Body of pancreas (tissue), 4 donors: Measurements from ENCODE around the gene CASR.

ENCODE experiments used
- CTCF ChIP-seq, 7 experiments: fragments of 450-650 bp in 4 of 7; fragments of 200-600 bp in 3 of 7; sonication (generic) in 3 of 7; IDR thresholded peaks; one replicate each; pipeline ENCODE4 v1.5.1; 2016 to 2019; ENCODE audit warnings: antibody characterized with exemption in 7 of 7
- POLR2A ChIP-seq, 3 donors: fragments of 450-650 bp; IDR thresholded peaks; one replicate each; pipeline ENCODE4 v1.6.1; 2016; ENCODE audit warnings: antibody characterized with exemption in 3 of 3, mild to moderate bottlenecking in 2 of 3

- TF ChIP-seq CTCF (IDR thresholded peaks at IDR 0.05) (peak in 2 of 7 experiments; percentile 5 to 12), POLR2A (IDR thresholded peaks at IDR 0.05) (no peak)
These were observed 82.5 kb downstream of the CASR start for GRCh38 chr3:122265957-122266356.
